KOPT-K1 (cell line): ENCODE data around the gene MBNL2.
A peak's percentile ranks its signal among the peaks of the same experiment; 100 is the strongest.
"Not testable (repeated sequence)": the region's sequence is repeated elsewhere in the genome, so short reads cannot be mapped to it uniquely, and the experiment has no call there.

ENCODE experiments used
- H3K27ac ChIP-seq: fragments of 200-600 bp; sonication (generic); 2 replicates; pipeline ENCODE4 v1.5.1; 2016; ENCODE audit warnings: antibody characterized with exemption, mild to moderate bottlenecking, low read depth, low read length; ENCODE audit not compliant: poor library complexity, severe bottlenecking
- H3K36me3 ChIP-seq: fragments of 200-600 bp; sonication (generic); 2 replicates; pipeline ENCODE4 v1.5.1; 2017; ENCODE audit warnings: antibody characterized with exemption, mild to moderate bottlenecking, low read length, moderate library complexity; ENCODE audit not compliant: insufficient read depth
- H3K9me3 ChIP-seq: fragments of 200-600 bp; sonication (generic); 2 replicates; pipeline ENCODE4 v1.5.1; 2017; ENCODE audit warnings: antibody characterized with exemption, low read length, mild to moderate bottlenecking; ENCODE audit not compliant: insufficient read depth, poor library complexity, severe bottlenecking

MBNL2 gene

GRCh38 chr13:97199451-97199850, 22.7 kb upstream of the MBNL2 start:
- Histone ChIP-seq H3K36me3 (no peaks in the 10 kb centered on the region), H3K9me3 (peaks cover 4% of the 10 kb centered on the region), H3K27ac (no peak overlapping the region)

DNA sequence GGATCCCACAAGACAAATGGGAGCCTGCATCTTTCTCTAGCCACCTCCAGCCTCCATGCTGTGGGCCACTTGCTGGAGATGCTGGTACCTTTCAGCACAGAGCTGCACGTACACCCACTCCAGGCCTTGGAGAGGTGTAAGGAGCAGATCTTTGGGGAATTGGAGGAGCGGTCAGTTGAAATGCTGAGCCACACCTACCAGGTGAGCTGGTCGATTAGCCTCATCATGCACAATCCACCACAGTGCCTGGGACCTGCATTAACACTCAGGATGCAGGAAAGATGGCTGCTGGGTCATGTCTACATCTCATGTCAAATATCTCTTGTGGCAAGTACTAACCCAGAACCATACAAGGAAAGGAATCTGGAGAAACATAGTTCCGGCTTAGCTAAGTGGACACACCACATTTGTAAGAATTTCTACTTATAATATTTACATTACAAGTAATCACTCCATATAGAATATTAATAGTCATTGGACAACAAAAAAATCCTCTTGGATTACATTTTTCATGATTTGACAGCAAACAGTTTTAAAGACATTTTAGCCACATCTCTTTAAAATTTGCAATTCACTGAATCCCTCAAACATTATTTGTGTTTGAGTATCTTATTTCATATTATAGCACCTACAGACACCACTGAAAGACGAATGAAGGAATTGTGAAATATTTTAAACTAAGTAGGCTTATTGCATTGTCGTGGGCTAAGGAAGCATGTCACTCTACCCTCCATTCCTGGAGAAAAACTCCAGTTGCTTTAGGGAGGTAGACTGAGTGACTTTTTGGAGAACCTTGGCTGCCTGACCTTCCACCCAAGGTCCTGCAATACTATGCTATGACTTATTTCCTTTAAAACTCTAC, 21.8 kb upstream of the MBNL2 start:
- H3K36me3 ChIP-seq: no peaks in the 10 kb centered on the region

DNA sequence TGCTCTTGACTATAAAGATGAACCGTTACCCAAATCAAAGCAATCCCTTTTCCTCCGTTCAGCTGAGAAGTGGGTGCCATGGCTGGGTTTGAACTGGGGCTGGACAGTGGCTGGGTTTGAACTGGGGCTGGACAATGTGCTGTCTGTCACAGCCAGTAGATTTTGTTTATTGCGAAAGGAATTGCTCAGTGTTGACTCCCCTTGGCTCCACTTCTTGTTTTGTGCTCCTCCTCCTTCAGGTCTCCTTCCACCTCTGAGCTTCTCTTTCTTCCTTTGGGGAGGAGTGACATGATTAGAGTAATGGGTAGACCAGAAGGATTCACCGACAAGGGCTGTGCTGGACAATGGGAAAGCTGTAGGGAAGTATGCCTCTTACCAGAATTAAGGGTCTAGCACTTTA, 19.4 kb upstream of the MBNL2 start:
- Histone ChIP-seq H3K36me3 (no peaks in the 10 kb centered on the region), H3K27ac (no peak overlapping the region), H3K9me3 (peaks cover 15% of the 10 kb centered on the region)

More for the DNA sequence above, 21.8 kb upstream of the MBNL2 start:
- peaks cover 4% of the 10 kb centered on the region for H3K9me3 ChIP-seq
- H3K27ac ChIP-seq: no peak overlapping the region

- no peaks in the 10 kb centered on the region for H3K36me3 ChIP-seq
- H3K27ac ChIP-seq: no peak overlapping the region
- H3K9me3 ChIP-seq: peaks cover 24% of the 10 kb centered on the region
These were observed 16.7 kb upstream of the MBNL2 start for GRCh38 chr13:97205465-97205864.

DNA sequence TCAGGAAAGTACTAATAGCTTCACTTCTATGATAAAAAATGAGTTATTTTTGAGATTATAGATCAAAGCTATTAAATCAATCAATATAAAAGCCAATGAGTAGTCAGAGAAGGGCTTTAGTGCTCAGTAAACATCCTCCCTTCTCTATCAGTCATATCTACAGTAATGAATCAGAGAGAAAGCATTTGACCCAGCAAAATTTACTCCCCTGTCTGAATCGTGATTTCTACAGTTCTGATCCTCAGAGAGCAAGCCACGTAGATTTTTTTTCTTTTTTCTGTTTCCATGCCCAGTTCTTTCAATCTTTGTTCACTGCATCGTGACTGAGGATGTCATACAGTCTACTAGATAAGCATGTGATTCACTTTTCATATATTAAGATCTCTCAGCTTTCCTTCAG, 16.2 kb upstream of the MBNL2 start:
- Histone ChIP-seq H3K27ac (no peak overlapping the region), H3K36me3 (no peaks in the 10 kb centered on the region), H3K9me3 (peaks cover 24% of the 10 kb centered on the region)

GRCh38 chr13:97207252-97207651, 14.9 kb upstream of the MBNL2 start:
- H3K9me3 ChIP-seq: peaks cover 24% of the 10 kb centered on the region
- not testable (repeated sequence) for H3K36me3 ChIP-seq, H3K27ac ChIP-seq

- peaks cover 20% of the 10 kb centered on the region for H3K9me3 ChIP-seq
- H3K27ac ChIP-seq: peak overlapping the region; percentile 56
- no peaks in the 10 kb centered on the region for H3K36me3 ChIP-seq
These were observed 10.8 kb upstream of the MBNL2 start for GRCh38 chr13:97211300-97211699.

- Histone ChIP-seq H3K36me3 (no peaks in the 10 kb centered on the region), H3K9me3 (peaks cover 16% of the 10 kb centered on the region), H3K27ac (peak overlapping the region; percentile 56)
These were observed 10.1 kb upstream of the MBNL2 start for GRCh38 chr13:97212004-97212403.

DNA sequence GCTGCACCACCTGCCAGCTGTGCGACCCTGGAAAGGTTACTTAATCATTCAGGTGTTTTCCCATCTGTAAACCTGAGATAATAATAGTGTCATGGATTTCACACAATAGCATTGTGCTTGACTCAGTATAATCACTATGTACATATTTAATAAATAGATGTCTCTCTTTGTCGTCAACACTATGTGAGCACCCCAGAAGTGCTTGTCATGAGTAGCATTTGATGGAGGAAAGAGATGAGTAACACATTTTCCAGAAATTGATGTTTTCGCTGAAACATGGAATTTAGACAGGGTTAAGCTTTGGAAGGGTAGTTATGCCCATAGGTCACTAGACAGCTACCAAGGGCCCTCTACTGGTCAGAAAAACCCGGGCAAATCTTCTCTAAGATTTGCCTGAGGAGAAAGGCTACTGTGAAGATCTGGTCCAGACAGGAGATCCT, 9.5 kb upstream of the MBNL2 start:
- Histone ChIP-seq H3K36me3 (no peaks in the 10 kb centered on the region), H3K27ac (peak overlapping the region; percentile 56), H3K9me3 (peaks cover 10% of the 10 kb centered on the region)

- Histone ChIP-seq H3K27ac (peak overlapping the region; percentile 66), H3K36me3 (no peaks in the 10 kb centered on the region), H3K9me3 (no peaks in the 10 kb centered on the region)
These were observed 7.2 kb upstream of the MBNL2 start for GRCh38 chr13:97214921-97215320.

DNA sequence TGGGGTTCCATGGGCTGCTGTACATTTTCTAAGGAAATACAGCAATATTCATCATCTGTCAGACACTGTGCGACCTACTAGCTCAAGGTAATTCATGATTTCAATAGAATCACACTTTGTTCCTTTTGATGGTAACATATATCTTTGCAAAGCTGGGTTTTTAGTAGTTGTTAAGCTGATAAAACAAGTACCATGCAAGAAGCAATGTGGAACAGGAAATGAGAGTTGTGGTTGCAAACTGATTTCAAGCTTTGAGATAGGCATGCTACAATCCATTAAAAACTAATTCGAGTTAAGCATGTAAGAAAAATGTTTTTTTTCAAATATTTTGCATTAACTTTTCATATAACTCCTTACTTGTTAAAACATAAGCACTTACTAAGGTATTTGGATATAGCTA, 6.8 kb upstream of the MBNL2 start:
- Histone ChIP-seq H3K27ac (peak overlapping the region; percentile 66), H3K9me3 (no peaks in the 10 kb centered on the region), H3K36me3 (no peaks in the 10 kb centered on the region)

- Histone ChIP-seq H3K36me3 (no peaks in the 10 kb centered on the region), H3K9me3 (no peaks in the 10 kb centered on the region), H3K27ac (no peak overlapping the region)
These were observed 2.9 kb upstream of the MBNL2 start for GRCh38 chr13:97219226-97219625.

- Histone ChIP-seq H3K36me3 (no peaks in the 10 kb centered on the region), H3K27ac (no peak overlapping the region), H3K9me3 (no peaks in the 10 kb centered on the region)
These were observed 1.8 kb upstream of the MBNL2 start for GRCh38 chr13:97220151-97220900.

- Histone ChIP-seq H3K27ac (no peak overlapping the region), H3K36me3 (no peaks in the 10 kb centered on the region), H3K9me3 (no peaks in the 10 kb centered on the region)
These were observed 1.1 kb upstream of the MBNL2 start for GRCh38 chr13:97221046-97221445.

DNA sequence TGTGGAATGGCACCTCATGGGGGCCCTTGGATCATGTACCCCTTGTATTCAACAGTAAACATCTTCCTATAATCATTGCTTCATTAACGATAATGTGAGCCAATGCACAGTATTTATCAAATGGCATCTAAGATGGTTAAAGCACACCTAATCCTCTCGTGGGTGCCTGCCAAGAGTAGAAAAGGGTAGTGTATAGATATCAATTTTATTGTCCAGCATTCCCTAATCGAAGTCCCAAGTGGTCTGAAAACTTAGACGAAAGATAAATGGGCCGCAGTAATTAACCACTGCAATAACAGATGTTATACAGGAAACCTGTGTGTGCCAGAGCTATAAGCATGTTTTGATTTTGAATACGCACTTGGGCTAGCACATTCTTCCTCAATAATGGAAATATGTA, 667 bp upstream of the MBNL2 start:
- Histone ChIP-seq H3K9me3 (no peaks in the 10 kb centered on the region), H3K27ac (peak overlapping the region; percentile 72)

More for the DNA sequence above, 667 bp upstream of the MBNL2 start:
- H3K36me3 ChIP-seq: no peaks in the 10 kb centered on the region
